GM21737 (cell line): ENCODE measurements around the gene UCKL1.
"Not testable (repeated sequence)": the region's sequence is repeated elsewhere in the genome, so short reads cannot be mapped to it uniquely, and the experiment has no call there.

Experiments
- ATAC-seq: cut with Tn5 transposase; IDR thresholded peaks from one replicate; pipeline ENCODE4 v1.9.1; 2021; ENCODE audit warnings: mild to moderate bottlenecking, moderate library complexity; ENCODE audit not compliant: unreplicated experiment

The UCKL1 gene

GRCh38 chr20:63955827-63956663 is at the start of gene UCKL1:
Gene UCKL1, minus strand, starts transcription at chr20:63956416. Its CDS starts 44 bp downstream, at chr20:63956372.
- peak; percentile 53 for ATAC-seq

- no peak for ATAC-seq
Measured at GRCh38 chr20:64005394-64005793, 49.2 kb upstream of the UCKL1 start.

- no peak for ATAC-seq
Measured at GRCh38 chr20:64003960-64004725, 47.9 kb upstream of the UCKL1 start.

- ATAC-seq, result no peak
Measured at GRCh38 chr20:64001607-64002011, 45.4 kb upstream of the UCKL1 start.

- ATAC-seq, result no peak
Measured at GRCh38 chr20:64000906-64001305, 44.7 kb upstream of the UCKL1 start.

GRCh38 chr20:63982937-63983336 is 26.7 kb upstream of the UCKL1 start:
- no peak for ATAC-seq

- peak; percentile 52 for ATAC-seq
Measured at GRCh38 chr20:63980806-63981728, 24.9 kb upstream of the UCKL1 start, which contains the start of gene PRPF6. Gene PRPF6, plus strand, starts transcription at chr20:63981132. Its CDS starts 114 bp downstream, at chr20:63981246.

GRCh38 chr20:63980317-63980805 is 24.1 kb upstream of the UCKL1 start:
- ATAC-seq, result peak; percentile 4

GRCh38 chr20:63979557-63980316 is 23.5 kb upstream of the UCKL1 start, which contains the start of gene SAMD10:
Gene SAMD10, minus strand, starts transcription at chr20:63979642. Its CDS starts 175 bp downstream, at chr20:63979467.
- peak; percentile 36 for ATAC-seq

GRCh38 chr20:63979229-63979556 is 23.0 kb upstream of the UCKL1 start:
- no peak for ATAC-seq

- peak; percentile 41 for ATAC-seq
Measured at GRCh38 chr20:63978319-63979228, 22.4 kb upstream of the UCKL1 start.

GRCh38 chr20:63977739-63978276 is 21.6 kb upstream of the UCKL1 start:
- ATAC-seq, result no peak

GRCh38 chr20:63976980-63977738 is 20.9 kb upstream of the UCKL1 start:
- no peak for ATAC-seq

GRCh38 chr20:63976511-63976910 is 20.3 kb upstream of the UCKL1 start:
- ATAC-seq, result not testable (repeated sequence)

- no peak for ATAC-seq
Measured at GRCh38 chr20:63974402-63975200, 18.4 kb upstream of the UCKL1 start.

- ATAC-seq, result no peak
Measured at GRCh38 chr20:63973636-63974401, 17.6 kb upstream of the UCKL1 start.
